ENCODE measurements around the gene KIR3DL3. TPM values are rescaled to one million over a fixed set of nuclear protein-coding genes. Genes with fewer than 3 reads are reported as not detected.

KIR3DL3 gene
- total and polyA plus RNA-seq, 2 experiments from 2014 or later: not detected

DNA sequence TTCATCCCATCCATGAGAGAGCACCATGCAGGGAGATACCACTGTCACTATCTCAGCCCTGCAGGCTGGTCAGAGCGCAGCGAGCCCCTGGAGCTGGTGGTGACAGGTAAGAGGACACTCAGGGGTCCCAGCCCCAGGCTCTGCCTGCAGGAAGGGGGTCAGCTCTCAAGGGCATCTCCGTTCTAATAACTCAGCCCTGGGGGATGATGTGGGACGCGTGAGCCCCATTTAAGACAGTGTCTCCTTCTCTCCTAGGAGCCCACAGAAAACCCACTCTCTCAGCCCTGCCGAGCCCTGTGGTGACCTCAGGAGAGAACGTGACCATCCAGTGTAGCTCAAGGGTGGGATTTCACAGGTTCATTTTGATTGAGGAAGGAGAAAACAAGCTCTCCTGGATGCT lies 15.5 kb upstream of the KIR3DL3 start:
- ATAC-seq: no peak

DNA sequence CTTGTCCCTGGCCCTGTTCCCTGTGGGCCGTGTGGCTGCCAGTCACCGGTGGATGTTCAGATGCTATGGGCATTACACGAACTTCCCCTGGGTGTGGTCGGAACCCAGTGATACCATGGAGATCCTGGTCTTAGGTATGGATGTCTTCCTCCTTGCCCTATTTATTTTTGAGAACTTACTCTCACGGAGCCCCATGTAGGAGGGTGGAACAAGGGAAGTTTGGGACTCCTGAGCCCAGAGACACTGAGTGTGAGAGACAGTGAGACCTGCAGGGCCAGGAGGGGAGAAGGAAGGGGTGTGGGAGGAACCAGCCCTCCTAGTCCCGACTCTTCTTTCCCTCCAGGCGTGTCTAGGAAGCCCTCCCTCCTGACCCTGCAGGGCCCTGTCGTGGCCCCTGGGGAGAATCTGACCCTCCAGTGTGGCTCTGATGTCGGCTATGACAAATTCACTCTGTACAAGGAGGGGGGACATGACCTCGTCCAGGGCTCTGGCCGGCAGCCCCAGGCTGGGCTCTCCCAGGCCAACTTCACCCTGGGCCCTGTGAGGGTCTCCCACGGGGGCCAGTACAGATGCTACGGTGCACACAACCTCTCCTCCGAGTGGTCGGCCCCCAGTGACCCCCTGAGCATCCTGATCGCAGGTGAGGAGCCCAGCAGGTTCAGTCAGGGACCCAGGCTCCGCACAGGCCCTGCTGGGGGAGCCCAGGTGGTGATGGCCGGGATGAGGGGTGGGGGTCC lies 14.9 kb upstream of the KIR3DL3 start:
- Mint-ChIP-seq H3K27ac (no peak overlapping the region), H3K27me3 (ENCODE audit: insufficient read depth, low read depth, poor library complexity) (peaks cover 4% of the 10 kb centered on the region), H3K36me3 (ENCODE audit: low read depth) (peaks cover 18% of the 10 kb centered on the region; the same call in 2 of the 3 replicates), H3K4me1 (no peaks in the 10 kb centered on the region), H3K9me3 (peaks cover 82% of the 10 kb centered on the region), H3K4me3 (no peak overlapping the region; the same call in 2 of the 3 replicates)
- Histone ChIP-seq H3K36me3 (ENCODE audit: insufficient read depth) (peaks cover 3% of the 10 kb centered on the region; the same call in 1 of the 2 replicates), H4K20me1 (replicated peaks; ENCODE audit: insufficient read depth) (no peaks in the 10 kb centered on the region), H3K4me2 (no peak overlapping the region), H3K27me3 (ENCODE audit: insufficient read depth) (no peaks in the 10 kb centered on the region), H3K4me1 (ENCODE audit: insufficient read depth) (no peaks in the 10 kb centered on the region), H3K79me2 (replicated peaks; ENCODE audit: insufficient read depth) (no peaks in the 10 kb centered on the region), H3K27ac (ENCODE audit: low read depth) (no peak overlapping the region), H3K4me3 (no peak overlapping the region), H2AFZ (no peak overlapping the region), H3F3A (replicated peaks; ENCODE audit: low read depth) (no peaks in the 10 kb centered on the region), H3K9me2 (ENCODE audit: insufficient read depth) (no peaks in the 10 kb centered on the region)
- ATAC-seq: no peak
- DNase-seq (ENCODE audit: low spot score): no peak
- TF ChIP-seq CREB1 (CRISPR knock-in tag; IDR thresholded peaks at IDR 0.05; ENCODE audit: low read depth) (no peak), STAT1 (IDR thresholded peaks at IDR 0.05; ENCODE audit: unreplicated experiment) (no peak), ZNF462 (CRISPR knock-in tag; IDR thresholded peaks at IDR 0.05) (no peak), POLR2AphosphoS5 (IDR thresholded peaks at IDR 0.05; ENCODE audit: low read depth) (no peak), ZNF114 (CRISPR knock-in tag; IDR thresholded peaks at IDR 0.05) (no peak), REST (IDR thresholded peaks at IDR 0.05; ENCODE audit: unreplicated experiment) (no peak), JUNB (IDR thresholded peaks at IDR 0.05; ENCODE audit: unreplicated experiment) (no peak), ZNF331 (CRISPR knock-in tag; IDR thresholded peaks at IDR 0.05; ENCODE audit: low read depth) (no peak), NANOG (IDR thresholded peaks at IDR 0.05; ENCODE audit: borderline replicate concordance) (no peak), EZH2phosphoT487 (IDR thresholded peaks at IDR 0.05; ENCODE audit: unreplicated experiment) (no peak)

More for the DNA sequence above, 15.5 kb upstream of the KIR3DL3 start:
- Histone ChIP-seq H3K27me3 (ENCODE audit: insufficient read depth) (no peaks in the 10 kb centered on the region), H3F3A (replicated peaks; ENCODE audit: low read depth) (no peaks in the 10 kb centered on the region), H2AFZ (no peak overlapping the region), H3K79me2 (replicated peaks; ENCODE audit: insufficient read depth) (no peaks in the 10 kb centered on the region), H3K4me3 (no peak overlapping the region), H4K20me1 (replicated peaks; ENCODE audit: insufficient read depth) (no peaks in the 10 kb centered on the region), H3K36me3 (ENCODE audit: insufficient read depth) (peaks cover 3% of the 10 kb centered on the region; the same call in 1 of the 2 replicates), H3K9me2 (ENCODE audit: insufficient read depth) (no peaks in the 10 kb centered on the region), H3K4me2 (no peak overlapping the region), H3K4me1 (ENCODE audit: insufficient read depth) (no peaks in the 10 kb centered on the region), H3K27ac (ENCODE audit: low read depth) (no peak overlapping the region)
- H3K4me1 Mint-ChIP-seq: no peaks in the 10 kb centered on the region
- no peak for DNase-seq (ENCODE audit: low spot score)
- H3K27ac Mint-ChIP-seq: no peak overlapping the region
- peaks cover 83% of the 10 kb centered on the region for H3K9me3 Mint-ChIP-seq
- peaks cover 4% of the 10 kb centered on the region for H3K27me3 Mint-ChIP-seq (ENCODE audit: insufficient read depth, low read depth, poor library complexity)
- H3K36me3 Mint-ChIP-seq (ENCODE audit: low read depth): peaks cover 24% of the 10 kb centered on the region; the same call in 2 of the 3 replicates
- no peak overlapping the region for H3K4me3 Mint-ChIP-seq
- TF ChIP-seq EZH2phosphoT487 (IDR thresholded peaks at IDR 0.05; ENCODE audit: unreplicated experiment) (no peak), ZNF331 (CRISPR knock-in tag; IDR thresholded peaks at IDR 0.05; ENCODE audit: low read depth) (no peak), POLR2AphosphoS5 (IDR thresholded peaks at IDR 0.05; ENCODE audit: low read depth) (no peak), CREB1 (CRISPR knock-in tag; IDR thresholded peaks at IDR 0.05; ENCODE audit: low read depth) (no peak), JUNB (IDR thresholded peaks at IDR 0.05; ENCODE audit: unreplicated experiment) (no peak)

Measured in GM23338 (cell line).